ENCODE measurements around the gene KAT5.

- TF ChIP-seq CTCF (conservative IDR thresholded peaks at IDR 0.05; ENCODE audit: low read depth in 2 of 2) (no peak), STAT1 (IDR thresholded peaks at IDR 0.05; ENCODE audit: unreplicated experiment) (no peak), EZH2 (IDR thresholded peaks at IDR 0.05; ENCODE audit: low read depth, unreplicated experiment) (no peak), EZH2phosphoT487 (IDR thresholded peaks at IDR 0.05; ENCODE audit: unreplicated experiment) (no peak), POLR2AphosphoS5 (IDR thresholded peaks at IDR 0.05; ENCODE audit: low read depth) (no peak), CREB1 (CRISPR knock-in tag; IDR thresholded peaks at IDR 0.05; ENCODE audit: low read depth) (no peak)
These were observed 4.8 kb downstream of the KAT5 start for GRCh38 chr11:65716774-65717405.

Data from GM23338 (cell line).